ENCODE results near the gene SIK2. TPM values are rescaled to one million over a fixed set of nuclear protein-coding genes. Genes with fewer than 3 reads are reported as not detected.

Gene SIK2
- total RNA-seq, 1 donor from 2014 or later: 43.0 TPM

DNA sequence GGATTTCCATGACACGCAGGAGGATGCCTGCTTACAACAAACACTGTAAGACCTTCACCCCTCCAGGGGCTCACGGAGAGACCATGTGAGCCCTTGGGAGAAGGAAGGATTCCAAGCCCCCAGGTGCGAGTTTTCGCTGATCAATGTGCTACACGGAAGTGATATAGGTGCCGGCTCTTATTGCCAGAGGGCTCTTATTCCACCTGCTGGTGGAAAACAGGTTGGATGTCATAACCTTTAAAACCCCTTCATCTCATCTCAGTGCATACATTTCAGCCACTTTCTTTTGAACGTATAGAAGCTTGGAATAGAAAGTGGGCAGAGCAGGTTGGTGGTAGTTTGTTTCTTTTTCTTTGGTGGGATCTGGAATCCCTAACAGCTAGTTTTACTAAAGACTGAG is 35.9 kb upstream of the SIK2 start:
- no peaks in the 10 kb centered on the region for H3K9me3 Mint-ChIP-seq (ENCODE audit: low read depth)
- DNase-seq (ENCODE audit: low spot score, unreplicated experiment): no peak
- peaks cover 32% of the 10 kb centered on the region for H3K4me1 Mint-ChIP-seq (ENCODE audit: low read depth)
- no peak for TF ChIP-seq CTCF (IDR thresholded peaks at IDR 0.05; ENCODE audit: unreplicated experiment)
- H3K27me3 Mint-ChIP-seq: no peaks in the 10 kb centered on the region
- H3K27ac Mint-ChIP-seq: no peak overlapping the region
- H3K36me3 Mint-ChIP-seq (ENCODE audit: insufficient read depth): no peaks in the 10 kb centered on the region
- no peak overlapping the region for H3K4me3 Mint-ChIP-seq (ENCODE audit: low read depth)

DNA sequence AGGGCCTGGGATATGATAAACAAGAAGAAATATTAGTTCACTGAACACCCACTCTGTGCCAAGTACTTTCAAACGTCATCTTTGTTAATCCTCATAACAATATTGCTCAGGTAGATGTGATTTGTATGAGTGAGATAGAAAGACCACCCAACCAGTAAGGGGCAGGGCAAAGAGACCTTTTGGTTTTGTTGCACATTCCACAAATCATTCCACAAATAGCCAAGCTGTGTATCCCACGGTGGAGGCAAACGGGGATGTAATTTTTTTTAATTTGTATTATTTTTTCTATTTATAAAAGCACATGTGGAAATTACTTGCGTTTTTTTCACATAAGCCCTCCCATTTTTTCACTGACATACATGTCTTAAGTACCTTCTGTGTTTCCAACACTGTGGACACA is 32.8 kb upstream of the SIK2 start:
- H3K4me3 Mint-ChIP-seq (ENCODE audit: low read depth): no peak overlapping the region
- H3K4me1 Mint-ChIP-seq (ENCODE audit: low read depth): peaks cover 24% of the 10 kb centered on the region
- no peaks in the 10 kb centered on the region for H3K27me3 Mint-ChIP-seq
- no peak for TF ChIP-seq CTCF (IDR thresholded peaks at IDR 0.05; ENCODE audit: unreplicated experiment)
- no peaks in the 10 kb centered on the region for H3K9me3 Mint-ChIP-seq (ENCODE audit: low read depth)
- no peaks in the 10 kb centered on the region for H3K36me3 Mint-ChIP-seq (ENCODE audit: insufficient read depth)
- no peak for DNase-seq (ENCODE audit: low spot score, unreplicated experiment)
- H3K27ac Mint-ChIP-seq: no peak overlapping the region

GRCh38 chr11:111570796-111571195 is 31.5 kb upstream of the SIK2 start:
- Mint-ChIP-seq H3K36me3 (ENCODE audit: insufficient read depth) (no peaks in the 10 kb centered on the region), H3K4me3 (ENCODE audit: low read depth) (no peak overlapping the region), H3K4me1 (ENCODE audit: low read depth) (peaks cover 34% of the 10 kb centered on the region)

DNA sequence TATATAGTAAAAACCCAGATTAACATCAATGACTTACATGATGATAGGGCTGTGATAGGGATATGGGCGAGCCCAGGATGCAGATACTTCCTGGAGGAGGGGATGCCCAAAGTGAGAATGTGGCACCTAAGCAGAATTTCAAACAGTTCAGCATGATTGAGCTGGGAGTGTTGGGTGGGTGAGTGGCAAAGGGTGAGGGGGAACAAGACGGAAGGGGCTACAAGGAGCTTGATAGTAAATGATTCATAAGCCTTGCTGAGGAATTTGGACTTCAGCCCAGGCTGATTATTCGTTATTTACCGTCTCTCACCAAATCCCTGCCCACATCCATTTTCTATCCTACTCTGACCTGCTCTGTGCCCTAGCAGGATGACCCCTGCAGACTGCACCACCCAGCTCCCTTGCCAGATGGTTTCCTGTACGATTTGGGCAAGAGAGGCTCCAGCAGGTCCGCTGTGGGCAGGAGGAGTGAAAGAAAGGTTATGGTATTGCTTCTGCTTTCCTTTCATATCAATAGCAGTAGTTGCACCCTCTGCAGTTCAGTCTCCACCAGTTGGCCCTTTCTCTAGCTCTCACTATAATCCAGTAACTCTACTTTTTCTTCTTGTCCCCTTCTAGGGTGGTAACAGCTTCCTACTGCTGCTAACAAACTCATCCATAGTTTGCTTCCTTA is 30.3 kb upstream of the SIK2 start:
- Mint-ChIP-seq H3K27ac (no peak overlapping the region), H3K36me3 (ENCODE audit: insufficient read depth) (no peaks in the 10 kb centered on the region), H3K27me3 (no peaks in the 10 kb centered on the region), H3K4me3 (ENCODE audit: low read depth) (no peak overlapping the region), H3K9me3 (ENCODE audit: low read depth) (no peaks in the 10 kb centered on the region), H3K4me1 (ENCODE audit: low read depth) (peaks cover 34% of the 10 kb centered on the region)
- no peak for TF ChIP-seq CTCF (IDR thresholded peaks at IDR 0.05; ENCODE audit: unreplicated experiment)
- DNase-seq (ENCODE audit: low spot score, unreplicated experiment): no peak

More at GRCh38 chr11:111570796-111571195, 31.5 kb upstream of the SIK2 start:
- Mint-ChIP-seq H3K27ac (no peak overlapping the region), H3K27me3 (no peaks in the 10 kb centered on the region), H3K9me3 (ENCODE audit: low read depth) (no peaks in the 10 kb centered on the region)
- no peak for DNase-seq (ENCODE audit: low spot score, unreplicated experiment)
- TF ChIP-seq CTCF (IDR thresholded peaks at IDR 0.05; ENCODE audit: unreplicated experiment): no peak

GRCh38 chr11:111572581-111572980 is 29.7 kb upstream of the SIK2 start:
- Mint-ChIP-seq H3K9me3 (ENCODE audit: low read depth) (no peaks in the 10 kb centered on the region), H3K4me1 (ENCODE audit: low read depth) (peaks cover 34% of the 10 kb centered on the region), H3K4me3 (ENCODE audit: low read depth) (no peak overlapping the region), H3K36me3 (ENCODE audit: insufficient read depth) (no peaks in the 10 kb centered on the region), H3K27ac (no peak overlapping the region), H3K27me3 (no peaks in the 10 kb centered on the region)
- TF ChIP-seq CTCF (IDR thresholded peaks at IDR 0.05; ENCODE audit: unreplicated experiment): no peak
- no peak for DNase-seq (ENCODE audit: low spot score, unreplicated experiment)

Data from progenitor cell of endocrine pancreas (in vitro differentiated cells).